ENCODE data around the gene CHCHD3.
"Not testable (repeated sequence)": the region's sequence is repeated elsewhere in the genome, so short reads cannot be mapped to it uniquely, and the experiment has no call there.

CHCHD3 gene

DNA sequence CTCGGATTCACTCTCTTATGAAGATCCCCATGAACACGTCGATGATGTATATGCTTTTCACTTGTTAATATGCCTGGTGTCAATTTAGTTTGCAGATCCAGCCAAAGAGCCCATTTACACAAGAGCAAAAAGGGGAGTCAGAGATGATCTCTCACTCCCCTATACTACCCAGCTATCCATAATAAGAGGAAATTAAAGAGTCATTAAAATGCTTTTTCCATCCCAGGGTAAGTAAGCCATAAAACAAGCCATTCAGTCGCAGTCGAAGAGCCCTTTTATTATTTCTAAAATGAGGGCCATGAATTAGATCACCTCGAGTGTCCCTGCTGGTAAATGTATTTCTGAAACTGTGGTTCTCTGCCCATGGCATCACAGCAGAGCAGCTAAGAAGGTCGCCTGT lies 41.2 kb downstream of the CHCHD3 start:
- DNase-seq (ENCODE audit: low spot score) = no peak

DNA sequence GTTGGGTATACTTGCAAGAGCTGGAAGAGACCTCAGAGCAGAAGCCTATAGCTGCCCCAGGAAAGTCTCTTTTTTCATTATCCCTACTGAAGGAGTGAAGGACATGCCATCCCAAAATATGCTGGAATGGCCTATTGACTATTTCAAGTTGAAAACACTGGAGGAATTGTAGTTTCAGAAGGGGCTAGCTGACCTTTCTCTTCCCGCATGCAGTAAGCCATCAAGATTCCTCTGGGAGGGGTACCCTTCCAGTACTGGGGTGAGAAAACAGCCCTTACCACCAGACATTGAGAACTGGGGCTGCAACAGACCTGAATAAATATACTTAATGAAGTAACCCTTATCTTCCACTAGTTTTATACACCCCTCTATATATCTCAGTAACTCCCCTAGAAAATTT lies 41.7 kb downstream of the CHCHD3 start:
- DNase-seq (ENCODE audit: low spot score) = no peak

DNA sequence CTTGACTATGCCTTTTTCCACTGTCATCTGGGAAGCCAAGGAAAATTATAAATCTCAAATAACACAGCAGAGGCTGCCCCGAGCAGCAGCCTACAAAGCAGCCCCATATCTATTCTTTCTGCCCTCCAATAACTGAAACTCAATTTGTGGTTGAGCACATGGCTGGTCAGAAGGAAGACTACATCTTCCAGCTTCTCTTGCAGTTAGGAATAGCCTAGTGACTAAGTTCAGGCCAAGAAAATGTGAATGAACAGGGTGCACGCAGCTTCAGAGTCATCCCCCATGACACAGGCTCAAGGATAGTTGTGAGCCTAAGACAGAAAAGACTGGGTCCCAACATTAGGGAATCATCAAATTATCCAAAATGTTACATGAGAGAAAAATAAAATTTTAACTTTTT lies 42.3 kb downstream of the CHCHD3 start:
- no peak for DNase-seq (ENCODE audit: low spot score)

DNA sequence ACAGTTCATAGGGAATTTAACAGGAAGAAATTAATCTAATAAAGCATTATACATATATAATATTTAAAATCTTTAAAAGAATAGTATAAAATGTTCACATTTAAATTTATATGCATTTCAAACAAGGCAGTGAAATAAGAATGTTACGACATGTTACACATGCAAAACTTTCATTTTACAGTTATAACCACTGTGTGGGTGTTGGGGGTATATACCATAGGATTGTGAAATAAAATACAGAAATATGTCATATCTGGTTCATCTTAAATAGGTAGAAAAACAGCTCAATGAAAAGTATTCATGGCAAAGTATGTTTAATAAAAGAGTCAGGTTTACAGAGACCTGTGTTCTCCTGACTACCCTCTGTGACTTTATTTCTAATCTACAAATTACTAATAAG lies 45.6 kb downstream of the CHCHD3 start:
- DNase-seq (ENCODE audit: low spot score) = no peak

DNA sequence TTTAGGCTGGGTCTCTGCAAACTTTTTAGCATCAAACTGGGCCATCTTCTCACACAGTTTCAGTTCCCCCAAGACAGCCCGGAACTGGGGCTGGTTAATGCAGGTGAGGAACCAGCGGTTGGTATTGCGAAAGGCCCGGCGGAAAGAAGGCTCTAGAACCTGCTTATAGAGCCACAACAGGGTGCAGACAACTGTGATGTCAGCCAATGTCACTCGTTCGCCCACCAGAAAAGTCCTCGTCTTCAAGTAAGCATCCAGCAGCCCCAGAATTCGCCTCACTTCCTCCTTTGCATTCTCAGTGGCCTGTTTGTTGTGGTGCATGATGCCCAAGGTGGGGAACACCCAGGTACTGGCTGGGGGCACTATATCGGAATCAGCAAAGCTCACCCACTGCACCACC lies 46.6 kb downstream of the CHCHD3 start:
- not testable (repeated sequence) for DNase-seq (ENCODE audit: low spot score)

DNA sequence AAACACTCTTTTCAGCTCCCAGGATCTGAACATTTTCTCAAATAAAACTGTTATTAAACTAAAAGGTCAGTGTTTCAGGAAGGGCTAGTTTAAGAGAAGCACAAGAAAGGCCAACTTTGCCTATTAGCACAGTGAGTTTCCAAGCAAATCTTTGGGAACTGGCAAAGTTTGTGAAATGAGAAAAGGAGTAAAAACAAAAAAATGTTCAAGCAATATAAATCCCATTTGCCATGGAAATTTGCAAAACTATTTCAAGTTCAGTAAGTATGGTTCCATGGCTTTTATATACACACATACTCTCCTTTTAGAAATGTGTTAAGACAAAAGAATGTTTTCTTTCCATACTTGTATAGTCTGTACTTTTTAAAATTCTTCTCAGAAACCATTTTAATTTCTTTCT lies 51.5 kb downstream of the CHCHD3 start:
- DNase-seq (ENCODE audit: low spot score) = no peak

DNA sequence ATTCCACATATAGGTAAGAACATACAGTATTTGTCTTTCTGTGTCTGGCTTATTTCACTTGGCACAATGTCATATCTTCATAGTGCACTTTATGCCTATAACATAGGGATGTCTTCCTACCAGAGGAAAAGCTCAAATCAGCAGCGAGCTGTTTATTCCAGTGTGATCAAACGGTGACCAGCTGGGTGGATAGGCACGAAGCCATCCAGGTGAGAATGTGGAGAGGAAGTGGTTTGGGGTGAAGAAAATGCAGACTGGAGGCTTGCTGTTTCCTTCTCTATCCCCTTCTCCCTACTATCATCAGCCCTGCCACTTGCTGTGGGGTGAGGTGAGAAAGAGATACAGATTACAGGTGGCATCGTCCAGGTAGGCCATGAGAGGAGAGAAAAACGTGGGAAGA lies 52.4 kb downstream of the CHCHD3 start:
- DNase-seq (ENCODE audit: low spot score) = no peak

DNA sequence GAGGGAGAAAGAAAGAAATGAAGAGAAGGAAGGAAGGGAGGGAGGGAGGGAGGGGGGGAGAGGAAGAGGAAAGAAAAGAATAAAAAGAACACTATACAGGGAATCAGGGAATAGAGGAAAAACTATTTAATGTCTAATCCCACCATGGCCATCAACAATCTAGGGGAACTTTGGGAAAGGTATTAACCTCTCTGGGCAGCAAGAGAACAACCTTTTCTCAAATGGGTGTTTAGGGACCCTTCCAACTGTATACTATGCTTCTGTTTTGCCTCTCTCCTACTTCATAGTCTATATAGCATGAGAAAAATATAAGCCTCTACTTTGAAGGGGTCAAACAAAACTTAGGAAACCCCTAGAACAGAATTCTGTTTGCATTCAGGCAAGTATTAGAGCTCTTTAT lies 54.5 kb downstream of the CHCHD3 start:
- no peak for DNase-seq (ENCODE audit: low spot score)

DNA sequence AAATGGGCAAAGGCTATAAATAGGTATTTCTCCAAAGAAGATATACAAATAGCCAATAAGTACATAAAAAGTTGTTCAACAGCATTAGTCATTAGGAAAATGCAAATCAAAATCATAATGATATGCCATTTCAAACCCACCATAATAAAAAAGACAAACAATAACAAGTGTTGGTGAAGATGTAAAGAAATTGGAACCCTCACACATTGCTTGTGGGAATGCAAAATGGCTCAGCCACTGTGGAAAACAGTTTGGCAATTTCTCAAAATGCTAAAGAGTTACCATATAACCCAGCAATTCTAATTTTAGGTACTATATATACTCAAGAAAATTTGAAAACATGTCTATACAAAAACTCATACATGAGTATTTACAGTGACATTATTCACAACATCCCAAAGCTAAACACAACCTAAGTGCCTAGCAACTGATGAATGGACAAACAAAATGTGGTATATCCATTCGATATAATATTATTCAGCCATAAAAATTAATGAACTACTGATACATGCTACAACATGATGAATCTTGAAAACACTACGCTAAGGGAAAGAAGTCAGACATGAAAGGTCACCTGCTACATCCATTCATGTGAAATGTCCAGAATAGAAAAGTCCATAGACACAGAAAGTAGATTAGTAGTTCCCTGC lies 55.6 kb downstream of the CHCHD3 start:
- DNase-seq (ENCODE audit: low spot score) = no peak

DNA sequence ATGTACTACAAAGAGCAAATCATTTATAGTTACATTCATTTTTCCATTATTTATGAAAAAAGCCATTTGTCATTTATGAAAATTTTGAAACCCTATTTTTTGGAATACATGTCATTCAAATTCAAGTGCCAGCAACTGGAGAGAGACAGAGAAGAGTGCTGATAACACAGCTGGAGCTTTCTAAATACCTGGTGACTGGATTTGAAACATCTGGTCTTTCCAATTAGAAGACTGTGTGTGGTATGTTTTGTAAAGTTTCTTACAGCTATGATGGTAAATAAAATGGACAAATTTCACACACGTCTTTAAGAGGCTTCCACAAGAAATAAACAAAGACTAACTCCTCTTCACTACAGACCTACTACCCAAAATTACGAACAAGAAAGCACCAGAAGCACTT lies 56.8 kb downstream of the CHCHD3 start:
- no peak for DNase-seq (ENCODE audit: low spot score)

DNA sequence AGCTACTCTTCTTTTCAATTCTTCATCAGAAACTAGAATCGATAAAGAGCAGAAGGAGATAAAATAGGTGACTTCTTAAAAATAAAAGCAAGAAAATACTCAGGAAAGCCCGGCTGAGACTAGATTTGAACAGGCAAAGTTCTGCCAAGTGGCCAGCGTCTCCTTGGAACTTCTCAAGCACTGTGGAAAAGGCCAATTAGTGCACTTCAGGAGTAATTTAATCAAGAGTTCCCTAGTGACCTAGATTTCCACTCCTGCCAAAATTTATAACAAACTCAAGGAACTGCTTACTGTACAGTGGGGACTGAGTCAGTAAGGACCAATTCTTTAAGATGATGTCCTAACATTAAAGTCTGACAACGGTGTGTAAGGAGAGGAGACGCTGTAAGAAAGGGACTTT lies 57.3 kb downstream of the CHCHD3 start:
- no peak for DNase-seq (ENCODE audit: low spot score)

DNA sequence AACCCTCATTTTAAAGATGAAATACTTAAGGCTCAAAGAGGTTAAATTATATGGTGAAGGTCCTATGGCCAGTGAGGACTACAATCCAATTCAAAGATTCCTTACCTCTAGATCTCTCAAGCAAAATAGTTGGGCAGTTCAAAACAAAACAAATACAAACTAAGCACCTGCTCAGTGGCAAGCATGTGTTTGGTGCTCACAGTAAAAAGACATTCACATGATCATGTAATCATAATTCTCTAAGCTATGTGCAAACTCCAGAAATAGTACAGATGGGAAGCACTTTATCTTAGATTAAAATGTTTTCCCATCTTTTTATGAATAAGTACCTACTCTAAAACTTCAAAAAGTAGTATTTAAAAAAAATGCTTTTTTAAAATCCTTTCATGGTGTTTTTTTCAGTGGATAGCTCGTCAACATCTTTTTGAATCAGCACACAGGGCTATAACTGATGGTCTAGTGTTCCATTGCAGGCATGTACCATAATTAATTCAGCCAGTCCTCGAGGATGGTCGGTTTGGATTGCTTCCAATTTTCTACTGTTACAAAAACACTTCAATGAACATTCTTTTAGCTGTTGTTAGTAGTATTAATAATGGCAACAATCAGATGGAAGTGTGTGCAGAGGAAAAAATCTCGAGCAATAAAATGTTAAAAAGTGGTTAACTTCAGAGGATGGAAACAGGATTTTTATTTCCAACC lies 58.4 kb downstream of the CHCHD3 start:
- no peak for DNase-seq (ENCODE audit: low spot score)

DNA sequence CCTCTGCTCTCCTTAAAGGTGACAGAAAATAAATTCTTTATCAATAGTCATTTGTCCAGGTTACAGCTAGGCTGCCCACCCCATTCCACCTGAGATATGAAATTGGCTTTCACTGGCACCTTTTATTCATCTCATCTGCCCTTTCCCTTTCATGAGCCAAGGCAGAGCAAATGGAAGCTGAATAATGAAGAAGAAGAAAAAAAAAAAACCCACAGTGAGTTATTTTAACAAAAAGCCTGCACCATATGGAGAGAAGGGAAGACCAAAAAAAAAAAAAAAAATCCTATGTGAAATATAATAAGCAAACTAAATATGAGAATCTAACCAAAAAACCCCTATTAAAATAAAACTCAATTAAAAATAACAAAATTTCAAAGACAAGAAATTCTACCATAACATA lies 59.2 kb downstream of the CHCHD3 start:
- no peak for DNase-seq (ENCODE audit: low spot score)

DNA sequence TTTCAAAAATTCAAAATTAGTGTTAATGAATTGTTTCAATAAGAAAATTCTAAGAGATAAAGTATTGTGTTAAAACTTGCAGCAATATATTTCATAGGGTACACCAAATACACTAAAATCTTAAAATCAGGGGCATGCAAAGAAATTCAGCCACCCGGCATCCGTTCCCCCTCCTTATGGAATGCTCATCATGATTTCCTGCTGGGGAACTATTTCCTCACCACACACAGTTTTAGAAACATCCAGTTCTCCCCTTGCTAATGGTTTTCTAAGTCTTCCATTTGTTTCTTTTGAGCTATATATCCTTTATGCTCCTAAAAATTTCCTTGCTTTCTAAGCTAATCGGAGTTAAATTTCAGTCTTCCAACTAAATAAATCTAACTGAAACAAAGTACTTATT lies 60.7 kb downstream of the CHCHD3 start:
- DNase-seq (ENCODE audit: low spot score) = no peak

DNA sequence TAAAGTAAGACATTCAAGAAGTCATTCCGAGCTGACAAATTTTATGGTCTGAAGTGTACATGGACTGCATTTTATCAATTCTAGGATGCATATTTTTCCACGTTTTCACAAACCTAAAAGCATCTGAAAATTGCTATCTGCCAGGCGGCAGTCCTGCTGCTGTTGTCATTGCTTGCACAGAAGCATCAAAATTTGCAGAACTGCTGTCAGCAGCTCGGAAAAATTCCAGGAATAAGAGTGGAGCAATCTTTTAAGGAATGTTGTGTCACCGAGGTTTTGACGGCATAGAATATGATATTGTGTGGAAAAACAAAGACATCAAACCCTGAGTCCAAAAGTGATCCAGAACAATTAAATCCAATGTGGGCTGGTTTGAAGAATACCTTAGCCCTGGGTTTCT lies 61.4 kb downstream of the CHCHD3 start:
- no peak for DNase-seq (ENCODE audit: low spot score)

DNA sequence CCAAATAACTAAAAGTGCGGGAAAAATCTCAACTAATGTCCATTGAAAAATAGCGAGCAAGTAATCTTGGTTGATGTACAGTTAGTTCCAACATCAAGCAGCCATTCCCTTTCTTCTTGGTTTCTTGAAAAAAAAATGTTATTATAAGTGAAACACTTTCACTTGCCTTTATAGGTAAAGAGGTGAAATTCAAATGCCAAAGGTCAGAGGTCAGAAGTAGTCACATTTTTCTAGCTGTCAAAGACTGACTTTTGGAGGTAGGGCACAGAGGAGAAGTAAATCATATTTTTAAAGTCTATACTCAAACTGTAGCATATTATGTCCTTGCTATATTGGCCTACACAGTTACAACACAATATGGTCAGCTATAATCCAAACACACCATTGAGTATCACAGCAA lies 62.3 kb downstream of the CHCHD3 start:
- no peak for DNase-seq (ENCODE audit: low spot score)

DNA sequence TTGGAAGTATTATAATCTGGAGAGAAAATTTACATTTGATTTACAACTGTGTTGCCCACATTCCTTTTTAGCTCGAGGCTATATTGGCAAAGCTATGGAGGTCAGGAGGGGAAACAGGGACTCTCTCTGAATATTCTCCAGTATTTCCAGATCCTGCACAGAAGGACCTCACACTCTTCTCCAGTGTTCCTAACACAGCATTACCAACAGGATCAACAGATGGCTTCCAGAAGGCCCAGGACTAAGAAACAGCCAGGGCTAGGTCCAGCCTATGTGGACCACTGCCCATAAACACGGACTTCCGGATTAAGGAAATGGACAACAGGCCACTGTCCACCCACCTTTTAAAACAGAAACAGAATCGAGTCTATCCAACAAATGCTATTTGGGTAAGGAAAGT lies 65.3 kb downstream of the CHCHD3 start:
- no peak for DNase-seq (ENCODE audit: low spot score)

DNA sequence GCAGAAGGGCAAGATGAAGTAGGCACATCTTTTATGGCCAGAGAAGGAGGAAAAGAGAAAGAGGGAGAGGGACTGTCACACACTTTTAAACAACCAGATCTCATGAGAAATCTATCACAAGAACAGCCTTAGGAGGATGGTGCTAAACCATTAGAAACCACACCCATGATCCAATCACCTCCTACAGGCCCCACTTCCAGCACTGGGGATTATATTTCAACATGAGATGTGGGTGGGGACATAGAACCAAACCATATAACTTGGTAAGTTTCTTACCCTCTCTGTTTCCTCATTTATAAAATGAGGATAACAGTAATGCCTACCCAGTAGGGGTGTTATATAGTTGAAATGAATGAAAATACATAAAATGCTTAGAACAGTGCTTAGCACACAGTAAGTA lies 66.0 kb downstream of the CHCHD3 start:
- no peak for DNase-seq (ENCODE audit: low spot score)

DNA sequence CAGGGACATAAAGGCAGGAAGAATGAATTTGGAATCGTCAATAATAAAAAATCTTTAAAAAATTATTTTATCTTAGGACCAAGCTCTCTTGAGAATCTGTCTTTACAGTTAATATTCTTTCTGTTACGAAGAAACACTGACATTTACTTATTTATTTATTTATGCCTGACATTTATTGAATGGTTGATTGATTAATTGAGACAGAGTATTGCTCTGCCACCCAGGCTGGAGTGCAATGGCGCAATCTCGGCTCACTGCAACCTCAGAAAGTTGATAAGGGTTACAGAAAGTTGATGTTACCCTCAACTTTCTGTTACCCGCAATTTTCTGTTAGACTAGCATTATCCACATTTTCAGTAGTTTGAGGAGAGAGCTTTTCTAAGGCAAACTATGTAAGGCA lies 70.1 kb downstream of the CHCHD3 start:
- no peak for DNase-seq (ENCODE audit: low spot score)

DNA sequence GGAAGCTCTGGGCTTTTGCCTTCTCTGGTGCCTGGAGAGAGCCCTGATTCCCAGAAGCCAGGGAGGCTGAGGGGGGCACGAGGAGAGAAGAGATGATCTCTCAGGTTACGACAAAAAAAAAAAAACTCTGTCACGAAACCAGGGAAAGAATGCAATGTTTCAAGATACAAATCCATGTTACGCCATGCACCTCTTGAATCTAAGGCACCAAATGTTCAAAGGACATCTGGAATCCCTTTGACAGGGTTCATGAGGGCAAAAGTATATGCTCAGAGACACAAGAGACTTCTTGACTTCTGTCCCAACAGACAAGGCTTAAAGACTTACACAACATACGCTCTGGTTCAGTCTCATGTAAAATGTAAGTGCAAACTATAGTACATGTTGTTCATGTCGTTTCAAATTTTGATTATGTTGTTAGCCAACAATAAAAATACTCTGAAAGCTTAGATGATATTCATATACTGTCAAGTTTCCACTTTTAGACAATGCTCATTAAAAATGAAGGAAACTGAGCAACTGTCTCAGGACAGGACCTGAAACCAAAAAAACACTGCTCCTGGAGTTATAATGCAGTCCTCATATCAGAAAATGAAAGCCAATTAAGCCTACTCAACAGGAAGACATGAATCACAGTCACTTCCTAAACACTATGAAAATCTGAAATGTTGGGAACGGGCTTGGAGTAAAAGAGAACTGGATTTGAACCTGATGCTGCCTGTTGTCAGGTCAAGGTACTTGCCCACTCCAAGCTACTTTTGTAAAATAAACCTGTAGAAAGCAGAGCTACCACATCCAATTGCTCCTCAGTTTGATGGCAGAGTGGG lies 72.3 kb downstream of the CHCHD3 start:
- DNase-seq (ENCODE audit: low spot score) = no peak

DNA sequence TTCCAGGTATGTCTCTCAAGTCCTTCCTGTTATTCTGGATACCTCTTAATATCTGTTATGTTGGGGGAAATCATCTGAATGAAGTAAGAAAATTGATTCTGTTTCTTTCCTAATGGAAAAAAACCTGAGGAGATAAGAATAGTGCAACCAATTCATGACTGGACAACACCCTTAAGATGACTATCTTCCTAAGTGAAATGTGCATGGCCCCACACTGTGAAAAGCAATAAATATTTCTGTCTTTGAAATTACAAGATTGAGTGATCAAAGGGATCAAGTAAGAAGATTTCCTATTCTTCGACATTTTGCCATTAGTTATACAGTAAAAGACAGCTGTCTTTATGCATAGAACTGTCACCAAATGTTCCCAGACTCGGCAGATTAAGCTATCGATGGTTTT lies 73.9 kb downstream of the CHCHD3 start:
- no peak for DNase-seq (ENCODE audit: low spot score)

DNA sequence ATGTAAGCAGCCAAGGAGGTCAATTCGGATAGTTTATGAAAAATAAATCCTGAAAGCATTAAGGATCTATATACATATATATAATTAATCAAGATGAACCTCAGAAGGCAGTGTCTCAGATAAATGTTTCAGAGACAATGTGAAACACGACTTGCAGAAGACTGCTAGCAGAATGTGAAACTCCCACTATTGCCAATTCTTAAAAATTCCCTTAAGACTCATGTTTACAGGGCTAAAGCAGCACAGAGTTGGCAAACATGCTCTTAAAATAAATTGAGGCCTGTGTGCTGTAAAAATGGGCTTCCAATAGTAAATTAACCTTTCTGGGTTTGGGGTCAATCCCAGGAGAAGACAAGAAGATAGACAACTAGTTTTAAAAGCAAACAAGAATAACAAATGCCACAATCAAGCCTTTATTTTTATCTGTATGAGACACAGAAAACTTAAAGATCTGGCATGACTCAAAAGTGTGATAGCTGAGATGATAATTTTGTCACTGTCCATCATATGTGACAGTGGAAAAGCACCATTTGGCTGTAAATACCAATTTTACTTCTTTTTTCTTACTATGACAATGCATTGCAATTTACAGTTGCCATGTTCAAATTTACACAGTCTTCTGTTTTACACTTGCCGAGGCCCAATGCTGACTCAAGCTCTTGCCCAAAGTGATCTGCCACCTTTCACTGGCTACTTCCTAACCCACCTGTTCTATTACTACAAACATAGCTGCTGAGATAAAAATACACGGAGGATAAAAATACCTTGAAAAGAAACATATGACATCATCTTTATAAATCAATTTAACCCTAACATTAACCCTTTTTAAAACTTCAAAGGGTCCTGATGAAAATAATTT lies 78.6 kb downstream of the CHCHD3 start:
- no peak for DNase-seq (ENCODE audit: low spot score)
